Large intestine (tissue), 3 donors: ENCODE results near the gene BABAM2. TPM values are rescaled to one million over a fixed set of nuclear protein-coding genes. Genes with fewer than 3 reads are reported as not detected.

Source experiments
- DNase-seq, 2 donors: peaks; one replicate each; pipeline versions ENCODE4 v3.0.0 to v3.0.0-alpha.2; 2013
- H3K27ac ChIP-seq: one replicate; pipeline ENCODE4 v1.5.1; 2013; ENCODE audit warnings: low read length
- H3K27me3 ChIP-seq: 2 replicates; pipeline ENCODE4 v1.6.1; 2013; ENCODE audit warnings: low read length; ENCODE audit not compliant: control insufficient read depth, insufficient read depth
- H3K36me3 ChIP-seq: 2 replicates; pipeline ENCODE4 v1.6.1; 2013; ENCODE audit warnings: low read length; ENCODE audit not compliant: control insufficient read depth, insufficient read depth
- H3K4me1 ChIP-seq: one replicate; pipeline ENCODE4 v1.6.1; 2013; ENCODE audit warnings: low read length; ENCODE audit not compliant: control insufficient read depth, insufficient read depth
- H3K4me3 ChIP-seq: one replicate; pipeline ENCODE4 v1.5.1; 2013; ENCODE audit warnings: low read length
- H3K9me3 ChIP-seq: one replicate; pipeline ENCODE4 v1.6.1; 2013; ENCODE audit warnings: mild to moderate bottlenecking, low read depth, low read length, moderate library complexity; ENCODE audit not compliant: control insufficient read depth
- WGBS: methylation state at CpG from one replicate; pipeline ENCODE4 v1.1.5; 2013; ENCODE audit warnings: low lambda C conversion rate; ENCODE audit not compliant: insufficient coverage; 5-methylcytosine and 5-hydroxymethylcytosine counted together
- polyA plus RNA-seq: library from polyadenylated mRNA; unstranded; fragments of 120-200 nt; gene quantifications from one replicate; pipeline ENCODE4 v1.2.1, GENCODE V29; 2013

BABAM2 gene
- polyA plus RNA-seq, 1 donor: 32.0 TPM

DNA sequence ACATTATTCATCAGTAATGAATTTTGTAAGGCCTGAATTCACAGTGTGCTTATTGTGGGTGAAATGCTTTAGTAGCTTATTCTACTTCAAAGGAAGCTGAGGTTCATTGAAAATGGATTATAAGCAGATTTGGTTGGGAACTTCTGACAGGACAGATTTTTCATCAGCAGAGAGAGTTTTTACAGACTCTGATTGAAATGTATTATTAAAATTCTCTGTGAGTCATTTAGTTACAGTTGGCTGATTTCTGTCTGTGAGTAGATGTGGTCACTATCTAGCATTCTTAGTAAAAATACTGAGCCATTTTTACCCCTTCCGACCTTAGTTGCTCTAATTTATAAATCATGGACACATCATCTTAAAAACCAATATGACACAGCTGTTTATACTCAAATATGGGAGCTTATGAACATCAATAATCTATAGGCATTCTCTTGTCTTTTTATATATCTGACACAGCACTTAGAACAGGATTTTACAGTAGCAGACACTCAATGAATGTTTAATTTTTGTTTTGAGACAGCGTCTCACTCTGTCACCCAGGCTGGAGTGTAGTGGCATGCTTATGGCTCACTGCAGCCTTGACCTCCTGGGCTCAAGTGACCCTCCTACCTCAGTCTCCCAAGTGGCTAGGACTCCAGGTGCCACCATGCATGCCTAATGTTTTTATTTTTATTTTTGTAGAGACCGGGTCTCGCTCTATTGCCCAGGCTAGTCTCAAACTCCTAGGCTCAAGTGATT, 239.6 kb downstream of the BABAM2 start:
- no peaks in the 10 kb centered on the region for H3K9me3 ChIP-seq
- peaks cover 2% of the 10 kb centered on the region for H3K36me3 ChIP-seq
- no peak overlapping the region for H3K4me3 ChIP-seq
- H3K4me1 ChIP-seq: peaks cover 10% of the 10 kb centered on the region
- no peaks in the 10 kb centered on the region for H3K27me3 ChIP-seq
- no peak for DNase-seq
- no CpG with 5 or more reads among the region's 4 CpGs for WGBS
- no peak overlapping the region for H3K27ac ChIP-seq

DNA sequence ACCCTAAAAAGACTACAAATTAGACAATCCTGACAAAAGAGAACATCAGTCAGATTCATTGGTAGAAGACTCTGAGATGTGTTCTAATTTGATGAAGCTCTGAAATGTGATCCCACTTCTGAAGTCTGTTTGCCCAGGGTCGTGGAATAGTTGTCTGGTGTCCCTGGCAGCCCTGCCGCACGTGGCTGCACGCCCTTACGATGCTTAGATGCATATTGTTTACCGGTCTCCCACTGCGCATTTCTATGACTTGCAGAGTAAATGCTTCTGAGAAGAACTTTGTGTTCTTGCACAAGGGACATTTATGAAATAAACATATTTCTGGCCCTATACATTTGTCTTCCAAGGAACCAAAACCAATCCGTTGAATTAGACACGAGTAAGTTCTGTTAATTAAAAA, 243.2 kb downstream of the BABAM2 start:
- Histone ChIP-seq H3K36me3 (peaks cover 2% of the 10 kb centered on the region), H3K27me3 (no peaks in the 10 kb centered on the region), H3K4me1 (peaks cover 10% of the 10 kb centered on the region), H3K4me3 (no peak overlapping the region), H3K27ac (no peak overlapping the region), H3K9me3 (no peaks in the 10 kb centered on the region)
- WGBS: 89% methylated on average over 2 of the region's 9 CpGs
- no peak for DNase-seq

DNA sequence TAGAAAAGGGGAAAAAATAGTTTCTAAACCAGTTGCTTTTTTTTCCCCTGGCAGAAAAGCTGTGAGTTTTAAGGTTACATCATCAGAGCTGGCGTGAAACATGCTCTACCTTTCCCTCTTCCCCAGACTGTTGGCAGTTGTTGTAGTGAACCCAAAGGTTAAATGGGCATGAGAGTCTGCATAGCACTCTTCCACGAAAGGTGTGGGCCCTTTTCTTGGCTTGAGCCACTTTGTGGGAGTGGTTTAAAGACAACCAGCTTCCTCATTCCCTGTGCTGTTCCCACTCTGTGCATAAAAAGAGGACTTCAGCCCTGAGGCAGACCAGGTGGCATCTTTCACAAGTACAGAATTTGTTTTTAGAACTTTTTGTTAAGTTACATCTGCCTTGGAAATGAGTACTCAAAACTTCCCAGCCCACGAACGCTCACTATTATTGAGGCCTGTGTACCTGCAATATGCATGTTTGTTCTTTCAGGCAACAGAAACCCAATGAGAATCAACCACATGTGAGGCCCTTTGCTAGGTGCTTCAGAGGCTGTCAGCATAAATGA, 243.8 kb downstream of the BABAM2 start:
- H3K36me3 ChIP-seq: no peaks in the 10 kb centered on the region
- no peak overlapping the region for H3K4me3 ChIP-seq
- no peaks in the 10 kb centered on the region for H3K9me3 ChIP-seq
- H3K4me1 ChIP-seq: peaks cover 10% of the 10 kb centered on the region
- DNase-seq: peak; percentile 71 to 83
- no peaks in the 10 kb centered on the region for H3K27me3 ChIP-seq
- WGBS: 80% methylated on average over 1 of the region's 4 CpGs
- peak overlapping the region; percentile 36 for H3K27ac ChIP-seq

DNA sequence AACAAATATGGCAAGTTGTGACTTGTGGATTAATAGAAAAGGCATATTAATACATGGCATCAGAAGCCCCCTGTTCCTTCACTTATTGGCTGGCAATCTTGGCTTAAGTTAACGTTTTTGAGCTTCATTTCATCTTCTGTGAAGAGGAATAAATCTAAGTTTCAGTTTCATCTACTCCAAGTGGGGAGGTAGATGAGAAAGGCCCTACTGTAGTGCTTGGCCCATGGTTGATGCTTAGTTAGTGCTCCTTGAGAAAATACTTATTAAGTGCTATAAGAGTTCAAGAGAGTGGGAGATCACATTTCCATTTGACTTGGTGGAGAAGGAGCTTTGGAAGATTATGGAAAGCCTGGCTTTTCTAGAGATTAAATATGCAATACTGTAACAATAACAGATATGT, 244.3 kb downstream of the BABAM2 start:
- no peak for DNase-seq
- Histone ChIP-seq H3K27ac (peak overlapping the region; percentile 36), H3K36me3 (no peaks in the 10 kb centered on the region), H3K27me3 (no peaks in the 10 kb centered on the region), H3K9me3 (no peaks in the 10 kb centered on the region), H3K4me1 (peaks cover 10% of the 10 kb centered on the region), H3K4me3 (no peak overlapping the region)
- 80% methylated on average over 1 of the region's 1 CpG for WGBS

DNA sequence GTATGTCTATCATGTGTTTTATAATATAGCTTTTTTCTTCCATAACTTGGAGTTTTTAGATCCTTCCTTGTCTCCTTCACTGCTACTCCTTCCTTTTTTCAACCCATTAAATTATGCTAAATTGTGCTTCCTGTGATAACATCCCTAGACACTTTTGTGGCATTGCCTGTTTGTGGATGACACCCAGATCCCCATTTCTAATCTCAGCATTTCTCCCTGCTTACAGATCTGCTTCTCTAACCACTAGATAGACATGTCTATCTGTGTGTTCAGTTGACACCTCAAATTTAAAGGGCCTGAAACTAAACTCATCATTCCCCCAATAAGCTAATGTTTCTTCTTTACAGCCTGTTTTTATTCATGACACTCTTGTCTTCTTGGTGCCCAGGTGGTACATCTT, 244.8 kb downstream of the BABAM2 start:
- H3K27ac ChIP-seq: no peak overlapping the region
- no peak for DNase-seq
- no peak overlapping the region for H3K4me3 ChIP-seq
- H3K36me3 ChIP-seq: no peaks in the 10 kb centered on the region
- H3K4me1 ChIP-seq: peaks cover 10% of the 10 kb centered on the region
- no peaks in the 10 kb centered on the region for H3K27me3 ChIP-seq
- H3K9me3 ChIP-seq: no peaks in the 10 kb centered on the region

DNA sequence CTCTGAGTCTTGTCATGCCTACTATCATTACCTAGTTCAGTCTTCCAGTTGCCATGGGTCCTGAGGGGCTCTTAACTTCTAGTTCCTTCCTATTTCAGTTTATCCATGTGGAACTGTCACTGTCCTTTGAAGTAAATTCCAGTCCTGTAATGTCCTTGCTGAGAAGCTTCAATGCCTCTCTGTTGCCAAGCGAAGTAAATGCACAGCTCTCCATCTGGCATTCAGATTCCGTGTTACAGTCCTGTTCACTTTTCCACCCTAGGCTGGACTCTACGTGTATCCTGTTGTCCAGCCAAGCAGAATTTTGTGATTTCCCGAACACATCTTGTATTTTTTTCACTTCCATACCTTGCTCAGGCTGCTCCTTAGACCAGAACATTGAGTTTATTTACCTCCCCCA, 245.3 kb downstream of the BABAM2 start:
- Histone ChIP-seq H3K27me3 (no peaks in the 10 kb centered on the region), H3K4me1 (peaks cover 10% of the 10 kb centered on the region)

DNA sequence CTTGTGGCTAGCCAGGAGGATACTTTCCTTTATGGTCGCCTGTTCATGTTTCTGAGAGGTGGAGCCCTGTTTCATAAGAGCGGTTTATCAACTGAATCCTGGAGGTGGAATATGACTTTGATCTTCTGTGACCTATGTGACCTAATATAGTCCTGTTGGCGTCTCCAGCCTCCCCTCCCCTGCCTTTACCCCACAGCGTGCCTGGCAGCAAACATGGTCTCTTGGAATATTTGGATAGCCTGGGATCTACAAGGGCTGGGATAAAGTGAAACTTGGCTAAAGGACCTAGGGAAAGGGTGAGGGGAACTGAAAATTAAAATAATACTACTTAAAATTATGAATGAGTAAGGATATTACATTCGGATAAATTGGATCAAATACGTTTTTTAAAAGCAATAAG, 246.0 kb downstream of the BABAM2 start:
- no peak overlapping the region for H3K27ac ChIP-seq
- no peak overlapping the region for H3K4me3 ChIP-seq
- DNase-seq: no peak
- H3K27me3 ChIP-seq: no peaks in the 10 kb centered on the region
- WGBS: 100% methylated on average over 2 of the region's 6 CpGs
- peaks cover 10% of the 10 kb centered on the region for H3K4me1 ChIP-seq
- no peaks in the 10 kb centered on the region for H3K9me3 ChIP-seq
- H3K36me3 ChIP-seq: no peaks in the 10 kb centered on the region

More for the DNA sequence above, 245.3 kb downstream of the BABAM2 start:
- DNase-seq: no peak
- WGBS: 100% methylated on average over 1 of the region's 4 CpGs
- Histone ChIP-seq H3K36me3 (no peaks in the 10 kb centered on the region), H3K9me3 (no peaks in the 10 kb centered on the region), H3K27ac (no peak overlapping the region), H3K4me3 (no peak overlapping the region)

DNA sequence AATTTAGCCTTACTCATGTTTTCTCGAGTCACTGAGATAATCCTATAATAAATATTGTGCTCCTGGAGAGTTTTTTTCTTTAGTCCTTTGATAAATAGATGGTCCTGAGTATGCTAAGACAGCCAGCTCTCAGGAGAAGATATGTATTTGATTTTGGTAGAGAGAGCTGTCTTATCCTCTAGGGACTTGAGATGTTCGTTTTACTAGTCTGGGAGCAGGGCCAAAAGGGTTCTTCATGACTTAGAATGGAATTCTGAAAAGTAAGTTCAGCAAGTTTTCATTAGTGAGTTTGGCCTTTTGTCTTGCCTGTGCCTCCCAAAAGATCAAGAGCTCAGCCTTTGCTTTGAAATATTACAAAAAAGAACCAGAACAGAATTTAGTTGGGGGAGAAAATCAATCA, 246.7 kb downstream of the BABAM2 start:
- DNase-seq: no peak
- H3K9me3 ChIP-seq: no peaks in the 10 kb centered on the region
- no peaks in the 10 kb centered on the region for H3K27me3 ChIP-seq
- H3K4me1 ChIP-seq: peaks cover 10% of the 10 kb centered on the region
- no peaks in the 10 kb centered on the region for H3K36me3 ChIP-seq
- H3K27ac ChIP-seq: no peak overlapping the region
- 33% methylated on average over 1 of the region's 2 CpGs for WGBS
- H3K4me3 ChIP-seq: no peak overlapping the region

DNA sequence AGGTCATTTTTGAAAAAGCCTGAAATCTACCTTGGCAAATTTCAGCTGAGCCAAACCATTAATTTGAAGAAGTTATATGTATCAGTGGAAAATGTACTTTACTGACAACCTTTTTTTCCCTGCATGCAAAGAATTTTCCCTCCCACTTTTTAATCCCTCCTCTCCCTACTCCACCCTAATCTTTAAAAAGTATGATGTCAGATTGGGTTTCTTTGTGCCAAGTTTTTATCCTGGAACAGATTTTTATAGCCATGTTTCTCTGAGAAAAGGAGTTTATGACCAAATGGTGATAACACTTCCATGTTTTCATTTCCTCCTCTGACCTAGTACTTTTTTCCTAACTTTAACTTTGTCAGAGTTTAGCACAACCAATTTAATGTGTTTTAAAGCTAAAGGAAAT, 251.9 kb downstream of the BABAM2 start:
- DNase-seq: peak in 1 of 2 donors; percentile 37
- Histone ChIP-seq H3K27ac (no peak overlapping the region), H3K27me3 (no peaks in the 10 kb centered on the region), H3K4me1 (no peaks in the 10 kb centered on the region), H3K36me3 (no peaks in the 10 kb centered on the region), H3K4me3 (no peak overlapping the region), H3K9me3 (no peaks in the 10 kb centered on the region)

DNA sequence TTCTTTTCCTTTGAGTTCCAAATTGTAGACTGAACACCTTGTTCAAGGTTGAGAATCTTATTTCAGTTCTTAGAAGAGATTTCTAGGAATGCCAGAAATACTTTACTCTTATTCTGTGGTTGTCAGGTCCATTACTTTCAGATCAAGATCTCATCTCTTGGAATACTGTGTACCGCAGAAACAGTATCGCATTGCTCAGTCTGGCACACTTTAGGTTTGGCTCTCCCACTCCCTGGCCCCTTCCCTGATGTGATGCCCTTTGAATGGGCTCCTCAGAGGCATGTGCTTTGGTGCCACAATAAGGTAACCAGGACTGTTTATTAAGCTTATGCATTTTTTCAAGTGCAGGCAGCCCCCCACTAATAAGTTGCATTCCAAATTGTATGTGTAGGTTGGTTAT, 257.5 kb downstream of the BABAM2 start:
- no CpG with 5 or more reads among the region's 2 CpGs for WGBS
- no peak for DNase-seq
- Histone ChIP-seq H3K36me3 (no peaks in the 10 kb centered on the region), H3K27me3 (no peaks in the 10 kb centered on the region), H3K27ac (no peak overlapping the region), H3K4me3 (no peak overlapping the region), H3K9me3 (no peaks in the 10 kb centered on the region), H3K4me1 (peaks cover 6% of the 10 kb centered on the region)

DNA sequence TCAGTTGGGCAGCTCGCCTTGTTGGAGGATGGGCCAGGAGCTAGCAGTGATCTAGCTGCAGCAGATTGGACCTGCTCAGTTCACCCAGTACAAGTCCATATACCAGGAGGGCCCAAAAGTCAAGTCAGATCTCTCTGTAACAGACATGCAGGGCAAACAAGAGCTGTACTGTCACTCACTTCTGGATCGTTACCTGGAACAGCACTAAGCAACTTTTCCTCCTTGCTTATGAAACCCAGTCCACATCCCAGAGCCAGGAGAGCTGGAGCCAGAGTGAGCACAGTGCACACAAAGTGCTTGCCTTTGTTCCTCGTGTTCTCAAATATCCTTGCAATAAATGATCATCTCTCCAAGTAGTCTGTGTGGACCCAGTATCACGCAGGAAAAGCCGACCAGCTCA, 258.0 kb downstream of the BABAM2 start:
- no CpG with 5 or more reads among the region's 5 CpGs for WGBS
- Histone ChIP-seq H3K27ac (no peak overlapping the region), H3K4me1 (peaks cover 12% of the 10 kb centered on the region)

More for the DNA sequence above, 258.0 kb downstream of the BABAM2 start:
- no peak for DNase-seq
- Histone ChIP-seq H3K9me3 (no peaks in the 10 kb centered on the region), H3K27me3 (no peaks in the 10 kb centered on the region), H3K4me3 (no peak overlapping the region), H3K36me3 (no peaks in the 10 kb centered on the region)
